COLO668 (cell line): ENCODE measurements around the gene RFX5.
A peak's percentile ranks its signal among the peaks of the same experiment; 100 is the strongest.
"Not testable (repeated sequence)": the region's sequence is repeated elsewhere in the genome, so short reads cannot be mapped to it uniquely, and the experiment has no call there.

Source experiments
- DNase-seq: peaks from one replicate; lab custom pipeline; 2025; ENCODE audit not compliant: unreplicated experiment; lab: John Stamatoyannopoulos, UW

The RFX5 gene

GRCh38 chr1:151362308-151363155 is 15.5 kb upstream of the RFX5 start:
- DNase-seq: no peak

GRCh38 chr1:151361883-151362282 is 14.8 kb upstream of the RFX5 start:
- no peak for DNase-seq

GRCh38 chr1:151356696-151357095 is 9.6 kb upstream of the RFX5 start:
- DNase-seq: no peak

GRCh38 chr1:151352021-151352718 is 5.1 kb upstream of the RFX5 start:
- DNase-seq: no peak

- DNase-seq: not testable (repeated sequence)
Measured at GRCh38 chr1:151350323-151350722, 3.3 kb upstream of the RFX5 start.

GRCh38 chr1:151347523-151348246 is 633 bp upstream of the RFX5 start:
- DNase-seq: no peak

GRCh38 chr1:151346082-151346768 is 827 bp downstream of the RFX5 start:
- DNase-seq: no peak

GRCh38 chr1:151344291-151344690 is 2.8 kb downstream of the RFX5 start:
- no peak for DNase-seq

- DNase-seq: no peak
Measured at GRCh38 chr1:151343587-151343986, 3.5 kb downstream of the RFX5 start.

- no peak for DNase-seq
Measured at GRCh38 chr1:151342569-151342968, 4.5 kb downstream of the RFX5 start.

- DNase-seq: no peak
Measured at GRCh38 chr1:151342021-151342420, 5.0 kb downstream of the RFX5 start.

GRCh38 chr1:151340870-151341754 is 5.9 kb downstream of the RFX5 start:
- peak; percentile 35 for DNase-seq

GRCh38 chr1:151336556-151336955 is 10.5 kb downstream of the RFX5 start:
- DNase-seq: no peak

GRCh38 chr1:151334822-151335221 is 12.2 kb downstream of the RFX5 start:
- no peak for DNase-seq

GRCh38 chr1:151327903-151328674 is 19.0 kb downstream of the RFX5 start:
- DNase-seq: peak; percentile 40

GRCh38 chr1:151327223-151327902 is 19.7 kb downstream of the RFX5 start, which contains the start of gene PI4KB:
Gene PI4KB (minus strand): TSS chr1:151327416. CDS start chr1:151316481, 10,935 bp downstream.
- peak; percentile 96 for DNase-seq

- DNase-seq: peak; percentile 53
Measured at GRCh38 chr1:151326619-151327222, 20.3 kb downstream of the RFX5 start.
